Spinal cord (tissue), 10 donors: ENCODE results near the gene KRTAP4-9. TPM values are rescaled to one million over a fixed set of nuclear protein-coding genes. Genes with fewer than 3 reads are reported as not detected.
"Not testable (repeated sequence)": the region's sequence is repeated elsewhere in the genome, so short reads cannot be mapped to it uniquely, and the experiment has no call there.

Source experiments
- DNase-seq, 6 donors: peaks; one replicate each; pipeline versions ENCODE4 v3.0.0 to v3.0.0-alpha.2; 2013 to 2015; ENCODE audit warnings: low spot score in 6 of 6, low read depth in 4 of 6
- H3K27ac ChIP-seq: one replicate; pipeline ENCODE4 v1.5.1; 2013; ENCODE audit warnings: low read depth, low read length, control low read depth
- H3K27me3 ChIP-seq: one replicate; pipeline ENCODE4 v1.6.1; 2013; ENCODE audit warnings: low read length; ENCODE audit not compliant: control insufficient read depth, insufficient read depth
- H3K36me3 ChIP-seq: one replicate; pipeline ENCODE4 v1.6.1; 2013; ENCODE audit warnings: low read length; ENCODE audit not compliant: control insufficient read depth, insufficient read depth
- H3K4me1 ChIP-seq: one replicate; pipeline ENCODE4 v1.6.1; 2013; ENCODE audit warnings: low read length; ENCODE audit not compliant: control insufficient read depth, insufficient read depth
- H3K4me3 ChIP-seq: one replicate; pipeline ENCODE4 v1.5.1; 2013; ENCODE audit warnings: low read depth, low read length, control low read depth
- H3K9me3 ChIP-seq: one replicate; pipeline ENCODE4 v1.6.1; 2013; ENCODE audit warnings: low read length; ENCODE audit not compliant: control insufficient read depth, insufficient read depth
- WGBS: methylation state at CpG from one replicate; pipeline ENCODE4 v1.1.5; 2013; ENCODE audit warnings: missing lambda C conversion rate; ENCODE audit not compliant: insufficient coverage; 5-methylcytosine and 5-hydroxymethylcytosine counted together
- polyA plus RNA-seq, 2 donors: library from polyadenylated mRNA; unstranded; fragments of 120-200 nt; gene quantifications; one replicate each; pipeline ENCODE4 v1.2.1, GENCODE V29; 2013; ENCODE audit not compliant: insufficient read length in 2 of 2
- total RNA-seq, 2 donors: library from RNA; depleted of rRNA in 1 of 2; stranded (reverse); fragments of 120-200 nt in 1 of 2; fragments of >200 nt in 1 of 2; gene quantifications; one replicate each; pipeline versions ENCODE4 v1.2.3 to v1.2.4, GENCODE V29; 2013 to 2014
- donor health status: healthy.

Gene KRTAP4-9
- total and polyA plus RNA-seq, 4 donors, result not detected

- no peaks in the 10 kb centered on the region for H3K4me1 ChIP-seq
- 83% methylated on average over 1 of the region's 6 CpGs for WGBS
- no peaks in the 10 kb centered on the region for H3K36me3 ChIP-seq
- H3K4me3 ChIP-seq, result no peak within 1 kb of the TSS
- H3K27ac ChIP-seq, result no peak within 1 kb of the TSS
- no peaks in the 10 kb centered on the region for H3K9me3 ChIP-seq
- no peaks in the 10 kb centered on the region for H3K27me3 ChIP-seq
- DNase-seq, result no peak
Observed at GRCh38 chr17:41065829-41066624, 39.2 kb upstream of the KRTAP4-9 start, which contains the start of gene KRTAP2-4. Gene KRTAP2-4 (minus strand): TSS chr17:41065879. CDS start chr17:41065845, 34 bp downstream.

GRCh38 chr17:41067281-41067680, 37.9 kb upstream of the KRTAP4-9 start:
- Histone ChIP-seq H3K4me1 (no peaks in the 10 kb centered on the region), H3K27ac (no peak overlapping the region), H3K36me3 (no peaks in the 10 kb centered on the region), H3K4me3 (no peak overlapping the region), H3K9me3 (no peaks in the 10 kb centered on the region), H3K27me3 (no peaks in the 10 kb centered on the region)
- no peak for DNase-seq

- no peak overlapping the region for H3K4me3 ChIP-seq
- H3K27me3 ChIP-seq, result no peaks in the 10 kb centered on the region
- H3K9me3 ChIP-seq, result no peaks in the 10 kb centered on the region
- H3K36me3 ChIP-seq, result no peaks in the 10 kb centered on the region
- no peak for DNase-seq
- H3K27ac ChIP-seq, result no peak overlapping the region
- 95% methylated on average over 2 of the region's 3 CpGs for WGBS
- H3K4me1 ChIP-seq, result no peaks in the 10 kb centered on the region
Observed at GRCh38 chr17:41069031-41069430, 36.2 kb upstream of the KRTAP4-9 start.

- H3K36me3 ChIP-seq, result no peaks in the 10 kb centered on the region
- no peaks in the 10 kb centered on the region for H3K27me3 ChIP-seq
- H3K4me1 ChIP-seq, result no peaks in the 10 kb centered on the region
- 86% methylated on average over 4 of the region's 5 CpGs for WGBS
- no peaks in the 10 kb centered on the region for H3K9me3 ChIP-seq
- no peak for DNase-seq
- no peak overlapping the region for H3K4me3 ChIP-seq
- no peak overlapping the region for H3K27ac ChIP-seq
Observed at GRCh38 chr17:41071606-41072360, 33.4 kb upstream of the KRTAP4-9 start.

GRCh38 chr17:41073676-41074075, 31.5 kb upstream of the KRTAP4-9 start:
- H3K27ac ChIP-seq, result no peak overlapping the region
- H3K9me3 ChIP-seq, result no peaks in the 10 kb centered on the region
- no peaks in the 10 kb centered on the region for H3K36me3 ChIP-seq
- H3K4me3 ChIP-seq, result no peak overlapping the region
- H3K4me1 ChIP-seq, result no peaks in the 10 kb centered on the region
- no peak for DNase-seq
- WGBS, result no CpG with 5 or more reads among the region's 2 CpGs
- H3K27me3 ChIP-seq, result no peaks in the 10 kb centered on the region

GRCh38 chr17:41076788-41077187, 28.4 kb upstream of the KRTAP4-9 start:
- Histone ChIP-seq H3K4me1 (no peaks in the 10 kb centered on the region), H3K36me3 (no peaks in the 10 kb centered on the region)
- DNase-seq, result no peak

GRCh38 chr17:41082626-41083025, 22.6 kb upstream of the KRTAP4-9 start:
- DNase-seq, result no peak
- H3K27me3 ChIP-seq, result no peaks in the 10 kb centered on the region
- 76% methylated on average over 2 of the region's 4 CpGs for WGBS
- no peak overlapping the region for H3K4me3 ChIP-seq
- H3K4me1 ChIP-seq, result no peaks in the 10 kb centered on the region
- no peaks in the 10 kb centered on the region for H3K36me3 ChIP-seq
- no peak overlapping the region for H3K27ac ChIP-seq
- no peaks in the 10 kb centered on the region for H3K9me3 ChIP-seq

More at GRCh38 chr17:41076788-41077187, 28.4 kb upstream of the KRTAP4-9 start:
- no peaks in the 10 kb centered on the region for H3K9me3 ChIP-seq
- no peak overlapping the region for H3K27ac ChIP-seq
- no peaks in the 10 kb centered on the region for H3K27me3 ChIP-seq
- no peak overlapping the region for H3K4me3 ChIP-seq

GRCh38 chr17:41083427-41083826, 21.8 kb upstream of the KRTAP4-9 start:
- H3K9me3 ChIP-seq, H3K4me1 ChIP-seq, H3K27me3 ChIP-seq, H3K36me3 ChIP-seq, H3K4me3 ChIP-seq, DNase-seq, H3K27ac ChIP-seq: not testable (repeated sequence)
- WGBS, result no CpG with 5 or more reads among the region's 2 CpGs

- not testable (repeated sequence) for H3K36me3 ChIP-seq, DNase-seq, H3K9me3 ChIP-seq, H3K27ac ChIP-seq, H3K4me3 ChIP-seq, H3K4me1 ChIP-seq, H3K27me3 ChIP-seq
- 84% methylated on average over 12 of the region's 14 CpGs for WGBS
Observed at GRCh38 chr17:41084100-41084856, 20.9 kb upstream of the KRTAP4-9 start, which contains the start of gene KRTAP4-7. Gene KRTAP4-7 (plus strand): TSS chr17:41084150. CDS start chr17:41084207, 57 bp downstream.
